GM12865 (cell line): ENCODE results near the gene PDE11A.
"Not testable (repeated sequence)": the region's sequence is repeated elsewhere in the genome, so short reads cannot be mapped to it uniquely, and the experiment has no call there.

Source experiments
- DNase-seq: peaks from one replicate; pipeline ENCODE4 v3.0.0; 2010; ENCODE audit warnings: low read depth
- H3K4me3 ChIP-seq: 2 replicates; pipeline ENCODE4 v1.5.1; 2011; ENCODE audit warnings: mild to moderate bottlenecking, low read depth, low read length, control low read depth
- TF ChIP-seq, protein P1 (sequence below): IDR thresholded peaks from 2 replicates; pipeline ENCODE4 v1.5.1; 2011; ENCODE audit warnings: low read length, control low read depth, low read depth, inconsistent platforms; ENCODE audit not compliant: insufficient read depth; ENCODE audit errors: missing control alignments

Gene PDE11A

GRCh38 chr2:178093471-178093870, 20.9 kb upstream of the PDE11A start:
- no peak overlapping the region for H3K4me3 ChIP-seq

GRCh38 chr2:178088774-178089270, 16.2 kb upstream of the PDE11A start:
- TF ChIP-seq, protein P1, sequence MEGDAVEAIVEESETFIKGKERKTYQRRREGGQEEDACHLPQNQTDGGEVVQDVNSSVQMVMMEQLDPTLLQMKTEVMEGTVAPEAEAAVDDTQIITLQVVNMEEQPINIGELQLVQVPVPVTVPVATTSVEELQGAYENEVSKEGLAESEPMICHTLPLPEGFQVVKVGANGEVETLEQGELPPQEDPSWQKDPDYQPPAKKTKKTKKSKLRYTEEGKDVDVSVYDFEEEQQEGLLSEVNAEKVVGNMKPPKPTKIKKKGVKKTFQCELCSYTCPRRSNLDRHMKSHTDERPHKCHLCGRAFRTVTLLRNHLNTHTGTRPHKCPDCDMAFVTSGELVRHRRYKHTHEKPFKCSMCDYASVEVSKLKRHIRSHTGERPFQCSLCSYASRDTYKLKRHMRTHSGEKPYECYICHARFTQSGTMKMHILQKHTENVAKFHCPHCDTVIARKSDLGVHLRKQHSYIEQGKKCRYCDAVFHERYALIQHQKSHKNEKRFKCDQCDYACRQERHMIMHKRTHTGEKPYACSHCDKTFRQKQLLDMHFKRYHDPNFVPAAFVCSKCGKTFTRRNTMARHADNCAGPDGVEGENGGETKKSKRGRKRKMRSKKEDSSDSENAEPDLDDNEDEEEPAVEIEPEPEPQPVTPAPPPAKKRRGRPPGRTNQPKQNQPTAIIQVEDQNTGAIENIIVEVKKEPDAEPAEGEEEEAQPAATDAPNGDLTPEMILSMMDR: no peak
- DNase-seq: no peak

More at GRCh38 chr2:178093471-178093870, 20.9 kb upstream of the PDE11A start:
- no peak for DNase-seq
- TF ChIP-seq, protein P1: no peak

DNA sequence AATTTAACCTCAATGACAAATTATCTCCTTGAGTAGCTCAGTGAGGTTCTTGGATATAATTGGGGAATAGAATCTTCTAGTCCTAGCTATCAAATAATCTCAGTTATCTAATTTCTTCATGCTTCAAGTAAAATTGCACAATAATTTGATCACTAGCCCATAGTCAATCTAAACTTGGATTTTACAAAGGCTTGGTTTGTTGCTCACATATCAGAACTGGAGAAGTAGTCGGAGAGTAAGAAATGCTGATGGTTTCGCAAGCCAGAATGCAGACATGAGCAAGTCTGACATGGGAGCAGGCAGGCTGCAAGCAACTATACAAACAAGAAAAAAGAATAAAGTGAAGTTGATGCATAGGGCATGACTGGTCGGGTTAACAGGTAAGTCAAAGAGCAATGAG, 11.7 kb upstream of the PDE11A start:
- TF ChIP-seq, protein P1: no peak
- H3K4me3 ChIP-seq: no peak overlapping the region
- no peak for DNase-seq

More at GRCh38 chr2:178088774-178089270, 16.2 kb upstream of the PDE11A start:
- H3K4me3 ChIP-seq: no peak overlapping the region

DNA sequence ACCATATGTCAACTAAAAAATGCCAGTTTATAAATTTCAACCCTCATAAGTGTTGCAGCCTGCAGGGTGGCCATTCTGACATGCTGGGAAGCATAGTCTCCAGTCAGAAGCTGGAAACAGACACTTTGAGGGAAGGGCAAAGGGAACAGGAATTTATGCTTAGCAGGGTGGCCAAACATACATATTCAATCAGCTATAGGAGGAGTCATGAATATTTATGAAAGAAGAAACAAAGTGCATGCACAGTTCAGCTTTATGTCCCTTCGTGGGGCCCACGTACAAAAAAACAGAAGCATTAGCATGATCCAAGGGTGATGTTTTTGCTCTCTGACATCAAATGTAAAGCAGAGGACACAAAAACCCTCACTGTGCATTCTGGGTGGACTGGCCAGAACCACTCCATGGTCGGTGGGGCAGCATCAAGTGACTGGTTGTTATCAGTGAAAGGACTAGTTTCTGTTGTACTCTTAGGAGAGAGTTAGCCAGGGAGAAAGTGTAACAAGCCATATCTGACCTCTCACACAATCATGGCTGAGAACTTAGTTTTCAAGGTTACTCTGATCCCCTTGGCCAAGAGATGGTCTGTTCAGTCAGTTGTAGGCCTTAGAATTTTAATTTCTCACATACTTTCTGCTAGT, 9.9 kb upstream of the PDE11A start:
- DNase-seq: no peak
- no peak overlapping the region for H3K4me3 ChIP-seq
- TF ChIP-seq, protein P1: no peak

DNA sequence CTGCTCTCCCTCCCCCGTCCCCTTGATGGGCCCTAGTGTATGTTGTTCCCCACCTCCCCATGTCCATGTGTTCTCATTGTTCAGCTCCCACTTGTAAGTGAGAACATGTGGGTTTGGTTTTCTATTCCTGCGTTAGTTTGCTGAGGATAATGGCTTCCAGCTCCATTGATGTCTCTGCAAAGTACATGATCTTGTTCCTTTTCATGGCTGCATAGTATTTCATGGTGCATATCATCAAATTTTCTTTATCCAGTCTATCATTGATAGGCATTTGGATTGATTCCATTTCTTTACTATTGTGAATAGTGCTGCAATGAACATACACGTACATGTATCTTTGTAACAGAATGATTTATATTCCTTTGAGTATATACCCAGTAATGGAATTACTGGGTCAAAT, 6.7 kb upstream of the PDE11A start:
- not testable (repeated sequence) for DNase-seq, H3K4me3 ChIP-seq

- H3K4me3 ChIP-seq: no peak overlapping the region
- DNase-seq: no peak
- TF ChIP-seq, protein P1: no peak
Measured at GRCh38 chr2:178076130-178076529, 3.6 kb upstream of the PDE11A start.

GRCh38 chr2:178075006-178075326, 2.4 kb upstream of the PDE11A start:
- TF ChIP-seq, protein P1: no peak
- DNase-seq: no peak

More at GRCh38 chr2:178075006-178075326, 2.4 kb upstream of the PDE11A start:
- no peak overlapping the region for H3K4me3 ChIP-seq
